Prostate gland (tissue), 2 donors: ENCODE results near the gene ADH5.

Source experiments
- POLR2A ChIP-seq: fragments of 450-650 bp; IDR thresholded peaks from one replicate; pipeline ENCODE4 v1.6.1; 2016; ENCODE audit warnings: antibody characterized with exemption, mild to moderate bottlenecking
- POLR2AphosphoS5 ChIP-seq: sonication (generic); formaldehyde crosslinking; IDR thresholded peaks from one replicate; pipeline ENCODE4 v1.6.1; 2017; ENCODE audit warnings: antibody characterized with exemption
- TF ChIP-seq, protein P1 (sequence below), 4 experiments: fragments of 200-600 bp in 2 of 4; fragments of 450-650 bp in 2 of 4; sonication (generic) in 2 of 4; IDR thresholded peaks; 1 replicate in 3 of 4; 2 replicates in 1 of 4; pipeline ENCODE4 v1.5.1; 2016 to 2019; ENCODE audit warnings: antibody characterized with exemption in 4 of 4, mild to moderate bottlenecking in 2 of 4, moderate library complexity in 2 of 4

DNA sequence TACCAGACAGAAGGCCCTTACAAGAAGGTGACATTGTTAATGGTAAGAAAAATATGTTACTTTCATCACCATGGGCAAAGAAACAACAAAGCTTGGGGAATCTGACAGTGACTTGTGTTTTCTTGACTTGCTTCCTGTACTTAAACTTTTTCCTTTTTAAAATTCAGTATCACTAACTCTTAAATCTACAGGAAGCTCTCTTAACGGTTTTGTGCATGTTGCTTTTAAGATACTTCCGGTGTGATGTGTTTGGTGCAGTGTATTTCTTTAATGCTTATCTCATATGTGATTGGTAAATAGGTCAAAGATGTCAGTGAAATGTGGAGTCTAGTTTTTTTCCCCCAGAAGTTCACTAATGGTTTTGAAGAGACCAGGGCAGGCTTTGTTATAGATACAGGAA is 45.2 kb downstream of the ADH5 start:
- TF ChIP-seq, protein P1, sequence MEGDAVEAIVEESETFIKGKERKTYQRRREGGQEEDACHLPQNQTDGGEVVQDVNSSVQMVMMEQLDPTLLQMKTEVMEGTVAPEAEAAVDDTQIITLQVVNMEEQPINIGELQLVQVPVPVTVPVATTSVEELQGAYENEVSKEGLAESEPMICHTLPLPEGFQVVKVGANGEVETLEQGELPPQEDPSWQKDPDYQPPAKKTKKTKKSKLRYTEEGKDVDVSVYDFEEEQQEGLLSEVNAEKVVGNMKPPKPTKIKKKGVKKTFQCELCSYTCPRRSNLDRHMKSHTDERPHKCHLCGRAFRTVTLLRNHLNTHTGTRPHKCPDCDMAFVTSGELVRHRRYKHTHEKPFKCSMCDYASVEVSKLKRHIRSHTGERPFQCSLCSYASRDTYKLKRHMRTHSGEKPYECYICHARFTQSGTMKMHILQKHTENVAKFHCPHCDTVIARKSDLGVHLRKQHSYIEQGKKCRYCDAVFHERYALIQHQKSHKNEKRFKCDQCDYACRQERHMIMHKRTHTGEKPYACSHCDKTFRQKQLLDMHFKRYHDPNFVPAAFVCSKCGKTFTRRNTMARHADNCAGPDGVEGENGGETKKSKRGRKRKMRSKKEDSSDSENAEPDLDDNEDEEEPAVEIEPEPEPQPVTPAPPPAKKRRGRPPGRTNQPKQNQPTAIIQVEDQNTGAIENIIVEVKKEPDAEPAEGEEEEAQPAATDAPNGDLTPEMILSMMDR (IDR thresholded peaks at IDR 0.05) = no peak
- no peak for TF ChIP-seq POLR2AphosphoS5
- no peak for TF ChIP-seq POLR2A
